Thyroid gland (tissue), 4 donors: ENCODE data around the gene NDUFA11.

Experiments
- CTCF ChIP-seq, 6 experiments: fragments of 200-600 bp in 3 of 6; fragments of 450-650 bp in 3 of 6; sonication (generic) in 3 of 6; IDR thresholded peaks; one replicate each; pipeline ENCODE4 v1.5.1; 2016 to 2019; ENCODE audit warnings: antibody characterized with exemption in 6 of 6, mild to moderate bottlenecking in 2 of 6, inconsistent platforms in 1 of 6, moderate library complexity in 1 of 6
- POLR2A ChIP-seq, 2 donors: fragments of 450-650 bp; IDR thresholded peaks; one replicate each; pipeline ENCODE4 v1.6.1; 2017; ENCODE audit warnings: antibody characterized with exemption in 2 of 2, mild to moderate bottlenecking in 2 of 2, moderate library complexity in 1 of 2

DNA sequence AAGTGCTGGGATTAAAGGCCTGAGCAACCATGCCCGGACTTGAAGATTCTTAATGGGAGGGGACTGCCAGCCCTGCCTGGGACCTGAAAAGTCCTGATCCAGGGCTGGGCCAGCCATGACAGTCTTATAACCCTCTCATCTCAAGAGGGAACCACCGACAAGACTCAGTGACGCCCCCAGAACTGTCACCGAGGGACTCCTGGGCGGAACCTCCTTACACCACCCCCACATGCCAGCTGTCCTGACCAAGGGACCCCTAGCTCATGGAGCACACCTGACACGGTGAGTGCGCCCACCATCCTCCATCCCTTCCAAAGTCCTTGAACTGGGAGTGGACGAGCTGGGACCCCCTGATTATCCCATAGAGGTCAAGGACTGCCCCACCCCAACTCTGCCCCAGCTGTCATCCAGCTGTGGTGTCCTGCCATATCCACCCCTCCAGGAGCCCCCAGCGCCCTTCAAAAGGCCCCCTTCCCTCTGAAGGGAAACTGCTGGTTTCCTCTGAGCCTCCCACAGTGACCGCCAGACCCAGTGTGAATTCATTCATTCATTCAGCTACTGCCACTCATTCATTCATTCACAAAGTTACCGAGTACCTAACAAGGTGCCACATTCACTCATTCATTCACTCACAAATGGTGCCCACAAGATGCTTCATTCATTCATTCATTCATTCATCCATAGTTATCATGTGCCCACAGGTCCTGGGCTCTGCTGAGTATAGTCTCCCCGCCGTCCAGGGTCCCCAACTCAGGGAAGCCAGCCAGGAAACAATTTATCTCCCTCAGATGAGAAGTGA, 3.7 kb downstream of the NDUFA11 start:
- no peak for TF ChIP-seq CTCF (IDR thresholded peaks at IDR 0.05)
- no peak for TF ChIP-seq POLR2A (IDR thresholded peaks at IDR 0.05)
